HepG2 (cell line): ENCODE results near the gene CHST11. TPM values are rescaled to one million over a fixed set of nuclear protein-coding genes. Genes with fewer than 3 reads are reported as not detected.

Experiments used
- ATAC-seq: fragments of 200-7000 bp; cut with Tn5 transposase; 3 replicates; pipeline ENCODE4 v1.9.1; 2020; ENCODE audit warnings: mild to moderate bottlenecking, moderate library complexity
- BruUV-seq: library from RNA; stranded (reverse); fragments of 400-500 nt; replicated peaks from 2 replicates; lab custom pipeline; 2021; lab: Mats Ljungman, UMichigan
- CTCF ChIA-PET: fragments of 300-600 bp; formaldehyde crosslinking; extraction: SDS; loops from one replicate; lab custom pipeline; 2021; ENCODE audit warnings: low total read pairs, inconsistent platforms, low intra/inter-chr PET ratio; lab: Yijun Ruan, JAX
- POLR2A ChIA-PET: fragments of 350-600 bp; sonication (Branson Sonifier 250); formaldehyde crosslinking; loops from one replicate; lab custom pipeline; 2020; ENCODE audit warnings: antibody characterized with exemption, inconsistent platforms; lab: Yijun Ruan, JAX
- DNase-seq: peaks from one replicate; pipeline ENCODE4 v3.0.0-alpha.2; 2015; ENCODE audit warnings: low spot score
- FAIRE-seq: peaks from 3 replicates; lab custom pipeline; 2011; peaks lifted over from hg19 to GRCh38; lab: Jason Lieb, UNC
- H2AFZ ChIP-seq: one replicate; pipeline ENCODE4 v1.6.1; 2011; ENCODE audit warnings: low read length, inconsistent platforms
- H3K27ac ChIP-seq: fragments of 300-600 bp; 3 replicates; pipeline ENCODE4 v1.8.0; 2011; ENCODE audit warnings: mixed run types, mild to moderate bottlenecking, mixed read lengths, low read length, inconsistent platforms; ENCODE audit not compliant: insufficient read depth; ENCODE audit errors: extremely low read length
- H3K27me3 ChIP-seq, 2 experiments: fragments of 200-600 bp in 1 of 2; 2 replicates in 1 of 2; 3 replicates in 1 of 2; pipeline versions ENCODE4 v1.6.0 to v1.8.0; 2011; ENCODE audit warnings: low read length in 2 of 2, mild to moderate bottlenecking in 2 of 2, moderate library complexity in 2 of 2, inconsistent platforms in 1 of 2; ENCODE audit not compliant: insufficient read depth in 2 of 2, control insufficient read depth in 1 of 2
- H3K36me3 ChIP-seq, 2 experiments: fragments of 200-600 bp in 1 of 2; replicated peaks in 1 of 2; 2 replicates in 1 of 2; 3 replicates in 1 of 2; pipeline versions ENCODE4 v1.5.1 to v1.8.0; 2011; ENCODE audit warnings: low read length in 2 of 2, inconsistent platforms in 1 of 2; ENCODE audit not compliant: insufficient read depth in 2 of 2, control insufficient read depth in 1 of 2
- H3K4me1 ChIP-seq: 2 replicates; pipeline ENCODE4 v1.5.1; 2012; ENCODE audit warnings: low read length, inconsistent platforms; ENCODE audit not compliant: insufficient read depth
- H3K4me2 ChIP-seq: 2 replicates; pipeline ENCODE4 v1.6.0; 2011; ENCODE audit warnings: low read depth, low read length, inconsistent platforms
- H3K4me3 ChIP-seq, 3 experiments: fragments of 200-600 bp in 1 of 3; sonication (generic), shearing (Covaris generic) in 1 of 3; replicated peaks in 1 of 3; 2 replicates each; pipeline ENCODE4 v1.5.1; 2011 to 2016; ENCODE audit warnings: low read length in 3 of 3, inconsistent platforms in 2 of 3, low read depth in 2 of 3, mild to moderate bottlenecking in 2 of 3, control low read depth in 1 of 3, mixed read lengths in 1 of 3; ENCODE audit not compliant: insufficient read depth in 1 of 3
- H3K79me2 ChIP-seq: one replicate; pipeline ENCODE4 v1.6.1; 2011; ENCODE audit warnings: low read length, inconsistent platforms; ENCODE audit not compliant: insufficient read depth
- H3K9ac ChIP-seq: 2 replicates; pipeline ENCODE4 v1.6.0; 2011; ENCODE audit warnings: mild to moderate bottlenecking, low read depth, low read length, inconsistent platforms; ENCODE audit not compliant: insufficient read depth
- H3K9me3 ChIP-seq: 2 replicates; pipeline ENCODE4 v1.5.1; 2012; ENCODE audit warnings: mild to moderate bottlenecking, low read length
- H4K20me1 ChIP-seq: 2 replicates; pipeline ENCODE4 v1.6.0; 2011; ENCODE audit warnings: inconsistent platforms, mild to moderate bottlenecking, low read length, moderate library complexity; ENCODE audit not compliant: insufficient read depth
- ELF1 ChIP-seq: sonication (generic); formaldehyde crosslinking; IDR thresholded peaks from 2 replicates; pipeline ENCODE4 v1.4.0; 2020; ENCODE audit warnings: missing genetic modification reagents
- GABPA ChIP-seq, 2 experiments: IDR thresholded peaks; 2 replicates each; pipeline ENCODE4 v1.6.1; 2011 to 2016; ENCODE audit warnings: low read depth in 2 of 2, low read length in 1 of 2, missing biosample characterization in 1 of 2, missing genetic modification characterization in 1 of 2
- GABPB1 ChIP-seq: IDR thresholded peaks from 2 replicates; pipeline ENCODE4 v1.6.1; 2016; ENCODE audit warnings: mild to moderate bottlenecking, missing genetic modification reagents, moderate library complexity, missing compliant biosample characterization
- HMG20B ChIP-seq: conservative IDR thresholded peaks from 2 replicates; pipeline ENCODE4 v1.6.1; 2016; ENCODE audit warnings: missing genetic modification reagents, missing compliant biosample characterization
- ISX ChIP-seq: sonication (generic); formaldehyde crosslinking; conservative IDR thresholded peaks from 2 replicates; pipeline ENCODE4 v1.5.0; 2020; ENCODE audit warnings: missing genetic modification reagents
- MIER3 ChIP-seq: IDR thresholded peaks from 2 replicates; pipeline ENCODE4 v1.6.1; 2016; ENCODE audit warnings: missing compliant biosample characterization, borderline replicate concordance
- XRCC5 ChIP-seq: fragments of 200-400 bp; formaldehyde crosslinking; optimal IDR thresholded peaks from 2 replicates; pipeline ENCODE3; 2017; ENCODE audit warnings: mild to moderate bottlenecking, low read length
- ZBTB34 ChIP-seq: sonication (generic); formaldehyde crosslinking; IDR thresholded peaks from 2 replicates; pipeline ENCODE4 v1.8.0; 2022; ENCODE audit warnings: mild to moderate bottlenecking, missing genetic modification reagents
- ZNF747 ChIP-seq: sonication (generic); formaldehyde crosslinking; IDR thresholded peaks from 2 replicates; pipeline ENCODE4 v1.8.1; 2023; ENCODE audit warnings: missing genetic modification reagents, mild to moderate bottlenecking, borderline replicate concordance
- ZSCAN9 ChIP-seq: IDR thresholded peaks from 2 replicates; pipeline ENCODE4 v1.6.1; 2016; ENCODE audit warnings: borderline replicate concordance
- WGBS: methylation state at CpG from one replicate; pipeline ENCODE4 v1.1.6; 2017; ENCODE audit warnings: low lambda C conversion rate; 5-methylcytosine and 5-hydroxymethylcytosine counted together
- in situ Hi-C: cut with HindIII; loops from 2 replicates; pipeline ENCODE4 v1.10.0; 2017; ENCODE audit warnings: low pct_unique_long_range_greater_than_20kb; ENCODE audit not compliant: extremely low pct_ligation_motif_present
- intact Hi-C: fragments of 100-400 bp; cut with micrococcal nuclease; formaldehyde crosslinking; loops from one replicate; pipeline ENCODE4 v1.10.0; 2022; ENCODE audit not compliant: unreplicated experiment
- polyA plus RNA-seq, 8 experiments: library from polyadenylated mRNA; depleted of rRNA in 3 of 8; stranded (reverse) in 7 of 8; unstranded in 1 of 8; fragments of >200 nt; fragmentation: Illumina TruSeq in 4 of 8; extraction: Trizol in 4 of 8; gene quantifications; 2 replicates each; pipeline versions ENCODE4 v1.2.1 to v1.2.3, GENCODE V29; 2011 to 2016; ENCODE audit warnings: low read depth in 4 of 8, missing spikeins in 1 of 8, mixed read lengths in 1 of 8; ENCODE audit not compliant: insufficient read depth in 1 of 8
- total RNA-seq, 5 experiments: library from RNA; depleted of rRNA; stranded (reverse); fragments of >200 nt; fragmentation: Illumina TruSeq; extraction: Trizol; gene quantifications; 2 replicates each; pipeline ENCODE4 v1.2.3, GENCODE V29; 2016; ENCODE audit warnings: low read depth in 1 of 5
- TF ChIP-seq, protein P1 (sequence below): sonication (generic); formaldehyde crosslinking; IDR thresholded peaks from 2 replicates; pipeline ENCODE4 v1.5.0; 2020; ENCODE audit warnings: mild to moderate bottlenecking, missing genetic modification reagents
- TF ChIP-seq, protein P2 (sequence below): sonication (generic); formaldehyde crosslinking; IDR thresholded peaks from 2 replicates; pipeline ENCODE4 v1.5.0; 2020; ENCODE audit warnings: missing genetic modification reagents, mild to moderate bottlenecking, borderline replicate concordance

CHST11 gene
- total and polyA plus RNA-seq, 2 of the 13 experiments (the other 11 are each of a cell fraction or from before 2014, with no cell fraction given) = 0.15 TPM; not detected in 1

GRCh38 chr12:104788840-104789271, 332.1 kb downstream of the CHST11 start:
- ATAC-seq (no peak; the same call in 2 of the 3 replicates), DNase-seq (no peak), FAIRE-seq (no peak)
- Histone ChIP-seq H3K4me2 (peak overlapping the region; percentile 2; the same call in 1 of the 2 replicates), H3K36me3 (no peaks in the 10 kb centered on the region; a peak in 1 of 5 replicates), H4K20me1 (no peaks in the 10 kb centered on the region), H3K9ac (no peak overlapping the region), H3K4me3 (no peak overlapping the region), H3K79me2 (no peaks in the 10 kb centered on the region), H3K27me3 (peaks cover 0 to 10% of the 10 kb centered on the region in 2 experiments; a peak in 2 of 5 replicates), H2AFZ (peak overlapping the region; percentile 58), H3K4me1 (0 out of 2 replicates have a peak, but pooled peaks cover 8% of the 10 kb centered on the region), H3K27ac (no peak overlapping the region), H3K9me3 (no peaks in the 10 kb centered on the region)
- BruUV-seq = no TSS peak
- no peak for TF ChIP-seq HMG20B (CRISPR knock-in tag)
- TF ChIP-seq GABPA (IDR thresholded peaks at IDR 0.05; ENCODE audit: low read depth, low read length) = no peak
- peak; percentile 41 for TF ChIP-seq GABPA (CRISPR knock-in tag; IDR thresholded peaks at IDR 0.05; ENCODE audit: low read depth)
- 0 out of 2 replicates have a peak, but pooled peaks have one; percentile 47 for TF ChIP-seq ELF1 (CRISPR knock-in tag)
- TF ChIP-seq GABPB1 (CRISPR knock-in tag) = no peak
- CTCF ChIA-PET = interaction anchor here (0.7 kb wide), 1 partner anchor 764 kb away, joined by 3 read pairs; no protein-coding TSS in a partner anchor
- intact Hi-C loops (no loop called here), in situ Hi-C loops (no loop called here)
- POLR2A ChIA-PET = no interaction called here

DNA sequence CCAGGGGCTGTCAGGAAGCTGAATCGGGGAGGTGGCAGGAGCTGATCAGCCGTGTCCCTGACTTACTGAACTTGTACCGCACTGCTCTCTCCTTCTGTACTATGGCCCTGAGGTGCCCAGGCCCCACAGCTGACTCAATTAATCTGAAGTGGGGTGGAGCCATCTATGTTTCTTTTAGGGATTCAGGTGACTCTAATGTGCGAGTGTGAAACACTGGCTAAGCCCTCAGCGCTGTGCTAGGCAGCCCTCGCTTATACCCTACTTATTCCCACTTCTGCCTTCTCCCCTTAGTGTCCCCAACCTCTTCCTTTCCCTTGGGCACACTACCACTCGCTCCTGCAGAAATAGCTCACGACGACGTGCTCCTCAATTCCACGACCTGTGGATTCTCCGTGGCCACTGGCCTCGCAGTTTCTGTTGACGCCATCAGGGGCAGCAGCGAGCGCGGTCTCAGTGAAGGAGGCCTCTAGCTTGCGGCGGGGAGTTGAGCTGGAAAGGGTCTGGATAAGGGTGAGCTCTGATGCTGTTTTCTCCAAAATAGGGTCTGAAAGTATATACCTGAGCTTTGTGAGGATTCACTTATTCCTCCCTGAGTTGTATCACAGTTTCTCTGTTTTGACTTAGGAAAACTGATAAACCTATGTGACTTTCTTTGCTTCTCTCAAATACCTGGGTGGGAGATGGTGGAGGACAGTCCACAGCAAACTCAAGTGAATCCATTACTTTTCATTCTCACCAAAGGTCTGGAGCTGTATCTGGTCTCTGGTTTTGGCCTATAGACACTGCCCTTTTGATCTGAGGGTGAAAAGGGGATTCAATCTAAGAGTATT, 333.8 kb downstream of the CHST11 start:
- Histone ChIP-seq H4K20me1 (no peaks in the 10 kb centered on the region), H3K36me3 (no peaks in the 10 kb centered on the region; a peak in 1 of 5 replicates), H3K9me3 (no peaks in the 10 kb centered on the region), H3K4me2 (peak overlapping the region; percentile 66), H2AFZ (peak overlapping the region; percentile 8), H3K4me3 (peak overlapping the region in 1 of 3 experiments; percentile 11; a peak in 2 of 6 replicates), H3K79me2 (no peaks in the 10 kb centered on the region), H3K9ac (no peak overlapping the region), H3K27me3 (peaks cover 0 to 10% of the 10 kb centered on the region in 2 experiments; a peak in 2 of 5 replicates), H3K4me1 (0 out of 2 replicates have a peak, but pooled peaks cover 8% of the 10 kb centered on the region), H3K27ac (no peak overlapping the region)
- BruUV-seq = no TSS peak
- CTCF ChIA-PET = no interaction called here
- POLR2A ChIA-PET = no interaction called here
- FAIRE-seq (peak; percentile 56), DNase-seq (peak; percentile 5), ATAC-seq (peak; percentile 94)
- intact Hi-C loops (loop anchor here (5.0 kb wide), 1 partner anchor 262 kb away; no protein-coding TSS in a partner anchor), in situ Hi-C loops (no loop called here)
- 12% methylated on average over 16 of the region's 19 CpGs for WGBS
- TF ChIP-seq ZSCAN9 (no peak), ZBTB34 (no peak), ZNF747 (CRISPR knock-in tag) (no peak), ISX (CRISPR knock-in tag) (no peak), XRCC5 (peak; percentile 35), MIER3 (no peak)
- TF ChIP-seq, protein P1, sequence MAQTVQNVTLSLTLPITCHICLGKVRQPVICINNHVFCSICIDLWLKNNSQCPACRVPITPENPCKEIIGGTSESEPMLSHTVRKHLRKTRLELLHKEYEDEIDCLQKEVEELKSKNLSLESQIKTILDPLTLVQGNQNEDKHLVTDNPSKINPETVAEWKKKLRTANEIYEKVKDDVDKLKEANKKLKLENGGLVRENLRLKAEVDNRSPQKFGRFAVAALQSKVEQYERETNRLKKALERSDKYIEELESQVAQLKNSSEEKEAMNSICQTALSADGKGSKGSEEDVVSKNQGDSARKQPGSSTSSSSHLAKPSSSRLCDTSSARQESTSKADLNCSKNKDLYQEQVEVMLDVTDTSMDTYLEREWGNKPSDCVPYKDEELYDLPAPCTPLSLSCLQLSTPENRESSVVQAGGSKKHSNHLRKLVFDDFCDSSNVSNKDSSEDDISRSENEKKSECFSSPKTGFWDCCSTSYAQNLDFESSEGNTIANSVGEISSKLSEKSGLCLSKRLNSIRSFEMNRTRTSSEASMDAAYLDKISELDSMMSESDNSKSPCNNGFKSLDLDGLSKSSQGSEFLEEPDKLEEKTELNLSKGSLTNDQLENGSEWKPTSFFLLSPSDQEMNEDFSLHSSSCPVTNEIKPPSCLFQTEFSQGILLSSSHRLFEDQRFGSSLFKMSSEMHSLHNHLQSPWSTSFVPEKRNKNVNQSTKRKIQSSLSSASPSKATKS (CRISPR knock-in tag) = no peak
- TF ChIP-seq, protein P2, sequence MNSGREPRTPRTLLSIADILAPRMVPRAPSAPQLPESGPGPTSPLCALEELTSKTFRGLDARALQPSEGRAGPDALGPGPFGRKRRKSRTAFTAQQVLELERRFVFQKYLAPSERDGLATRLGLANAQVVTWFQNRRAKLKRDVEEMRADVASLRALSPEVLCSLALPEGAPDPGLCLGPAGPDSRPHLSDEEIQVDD = no peak
